Measurements from ENCODE around the gene PRKCA.

PRKCA gene

GRCh38 chr17:66445229-66445628, 142.8 kb downstream of the PRKCA start:
- TF ChIP-seq YY1 (IDR thresholded peaks at IDR 0.05; ENCODE audit: low read depth), result no peak

GRCh38 chr17:66446419-66446818, 144.0 kb downstream of the PRKCA start:
- TF ChIP-seq RAD21 (IDR thresholded peaks at IDR 0.05; ENCODE audit: low read depth) (no peak), TAF1 (IDR thresholded peaks at IDR 0.05; ENCODE audit: low read depth) (no peak), ZBTB7A (IDR thresholded peaks at IDR 0.05; ENCODE audit: low read depth) (no peak), REST (IDR thresholded peaks at IDR 0.05; ENCODE audit: low read depth) (no peak), TCF12 (IDR thresholded peaks at IDR 0.05; ENCODE audit: low read depth) (no peak), USF1 (IDR thresholded peaks at IDR 0.05) (no peak), CREB1 (IDR thresholded peaks at IDR 0.05; ENCODE audit: low read depth) (no peak), NFIC (IDR thresholded peaks at IDR 0.05) (no peak), EP300 (IDR thresholded peaks at IDR 0.05; ENCODE audit: borderline replicate concordance) (no peak), YY1 (IDR thresholded peaks at IDR 0.05; ENCODE audit: low read depth) (no peak), TEAD4 (IDR thresholded peaks at IDR 0.05) (no peak), MAX (IDR thresholded peaks at IDR 0.05) (no peak), FOXM1 (IDR thresholded peaks at IDR 0.05; ENCODE audit: borderline replicate concordance, low read depth) (no peak)

- TF ChIP-seq EP300 (IDR thresholded peaks at IDR 0.05; ENCODE audit: borderline replicate concordance) (no peak), TCF12 (IDR thresholded peaks at IDR 0.05; ENCODE audit: low read depth) (no peak), ZBTB7A (IDR thresholded peaks at IDR 0.05; ENCODE audit: low read depth) (no peak), USF1 (IDR thresholded peaks at IDR 0.05) (no peak), RAD21 (IDR thresholded peaks at IDR 0.05; ENCODE audit: low read depth) (no peak), EGR1 (IDR thresholded peaks at IDR 0.05) (no peak), YY1 (IDR thresholded peaks at IDR 0.05; ENCODE audit: low read depth) (no peak), CEBPB (IDR thresholded peaks at IDR 0.05) (no peak), TEAD4 (IDR thresholded peaks at IDR 0.05) (no peak)
These were observed 144.7 kb downstream of the PRKCA start for GRCh38 chr17:66447159-66447558.

GRCh38 chr17:66448026-66448639, 145.7 kb downstream of the PRKCA start:
- TF ChIP-seq MAX (IDR thresholded peaks at IDR 0.05), result no peak
- TF ChIP-seq RAD21 (IDR thresholded peaks at IDR 0.05; ENCODE audit: low read depth), result no peak
- no peak for TF ChIP-seq REST (IDR thresholded peaks at IDR 0.05; ENCODE audit: low read depth)

GRCh38 chr17:66449418-66449977, 147.1 kb downstream of the PRKCA start:
- TF ChIP-seq TAF1 (IDR thresholded peaks at IDR 0.05; ENCODE audit: low read depth), result no peak
- TF ChIP-seq USF1 (IDR thresholded peaks at IDR 0.05), result no peak
- TF ChIP-seq TEAD4 (IDR thresholded peaks at IDR 0.05), result no peak
- no peak for TF ChIP-seq REST (IDR thresholded peaks at IDR 0.05; ENCODE audit: low read depth)
